CD4-positive, alpha-beta T cell treated with Interleukin-17A for 4 hours (primary cell): ENCODE results near the gene KRT14.
"Not testable (repeated sequence)": the region's sequence is repeated elsewhere in the genome, so short reads cannot be mapped to it uniquely, and the experiment has no call there.

Experiments
- DNase-seq: peaks from one replicate; pipeline ENCODE4 v3.0.0-alpha.2; 2020; ENCODE audit warnings: mixed read lengths

The KRT14 gene

DNA sequence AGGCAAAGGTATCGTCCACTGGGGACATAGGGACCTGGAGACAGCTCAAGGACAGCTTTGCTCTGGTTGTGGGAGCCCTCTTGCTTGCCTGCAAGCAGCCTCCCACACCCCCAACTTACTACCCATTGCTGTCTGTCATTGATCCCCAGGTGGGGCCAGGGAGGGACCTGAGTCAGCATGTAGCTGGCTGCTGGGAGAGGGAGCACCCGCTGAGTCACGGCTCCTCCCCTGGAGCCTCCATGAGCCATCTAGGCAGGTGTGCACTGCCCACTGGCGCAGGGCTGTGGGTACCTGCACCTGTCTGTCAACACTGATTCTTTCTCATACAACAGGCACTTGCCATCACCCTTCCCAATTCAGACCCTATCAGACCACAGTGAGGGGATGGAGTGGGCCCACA is 10.0 kb downstream of the KRT14 start:
- not testable (repeated sequence) for DNase-seq

DNA sequence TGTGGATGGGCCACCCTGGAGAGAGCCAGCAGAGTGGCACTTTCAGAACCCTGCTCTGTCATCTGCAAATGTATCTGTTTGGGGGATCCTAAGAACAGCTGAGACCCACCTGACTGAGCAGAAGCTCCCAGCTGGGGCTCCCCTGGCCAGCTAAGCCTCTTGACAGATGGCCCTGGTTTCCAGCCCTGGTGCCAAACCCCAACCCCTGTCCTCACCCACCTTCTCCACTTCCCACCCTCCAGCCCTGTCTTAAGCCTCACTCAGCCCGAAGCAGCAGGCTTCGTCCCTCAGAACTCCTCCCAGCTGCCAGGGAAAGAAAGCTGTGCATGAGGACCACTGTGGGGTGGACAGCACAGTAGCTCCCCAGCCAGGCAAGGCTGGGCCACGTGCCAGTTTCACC is 11.4 kb downstream of the KRT14 start:
- DNase-seq, result no peak

DNA sequence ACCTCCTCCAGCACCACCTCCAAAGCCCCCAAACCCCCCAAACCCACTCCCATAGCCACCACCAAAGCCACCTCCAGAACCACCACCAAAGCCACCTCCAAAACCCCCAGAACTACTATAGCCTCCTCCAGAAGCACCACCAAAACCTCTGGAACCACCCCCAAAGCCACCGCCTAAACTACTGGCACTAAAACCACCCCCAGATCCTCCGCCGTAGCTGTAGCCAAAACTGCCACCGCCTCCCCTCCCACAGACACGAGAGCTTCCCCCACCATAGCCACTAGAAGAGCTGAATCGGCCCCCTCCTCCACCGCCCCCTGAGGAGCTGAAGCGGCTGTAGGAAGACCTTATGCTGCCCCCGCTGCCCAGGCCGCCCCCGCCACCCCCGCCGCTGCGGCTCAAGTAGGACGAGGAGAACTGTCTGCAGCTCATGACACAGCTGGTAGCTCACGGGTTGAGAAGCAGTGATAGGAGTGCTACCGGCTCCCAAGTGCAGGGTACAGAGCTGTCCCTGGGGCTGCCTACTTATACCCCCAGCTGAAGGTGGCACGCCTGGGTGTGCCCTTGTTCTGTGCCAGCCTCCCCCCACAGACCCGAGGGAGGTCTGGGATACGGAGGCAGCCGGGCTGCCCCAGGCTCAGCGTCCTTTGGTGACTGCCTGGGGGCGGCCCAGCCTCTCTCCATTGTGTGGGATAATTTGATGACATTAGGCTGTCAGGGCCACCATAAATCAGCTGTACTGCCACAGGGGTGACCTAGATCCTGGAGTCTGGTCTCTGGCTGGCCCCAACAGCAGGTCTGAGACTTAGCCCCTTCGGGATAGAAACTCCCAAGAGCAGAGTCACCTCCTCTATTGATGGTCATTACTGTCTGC is 14.9 kb downstream of the KRT14 start, which contains the start of gene KRT9:
Gene KRT9 (minus strand): TSS at position 499 of the 874 bp plus-strand sequence. CDS start 67 bp downstream, at position 432.
- DNase-seq, result no peak

DNA sequence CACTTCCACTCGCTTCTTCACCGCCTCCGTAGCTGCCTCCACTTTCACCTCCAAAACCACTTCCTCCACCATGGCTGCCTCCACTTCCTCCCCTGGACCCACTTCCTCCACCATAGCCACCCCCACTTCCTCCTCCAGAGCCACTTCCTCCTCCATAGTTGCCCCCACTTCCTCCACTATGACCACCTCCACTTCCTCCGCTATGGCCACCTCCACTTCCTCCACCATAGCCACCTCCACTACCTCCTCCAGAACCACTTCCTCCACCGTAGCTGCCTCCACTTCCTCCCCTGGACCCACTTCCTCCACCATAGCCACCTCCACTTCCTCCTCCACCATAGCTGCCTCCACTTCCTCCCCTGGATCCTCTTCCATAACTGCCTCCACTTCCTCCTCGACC is 19.4 kb downstream of the KRT14 start:
- peak; percentile 12 for DNase-seq

DNA sequence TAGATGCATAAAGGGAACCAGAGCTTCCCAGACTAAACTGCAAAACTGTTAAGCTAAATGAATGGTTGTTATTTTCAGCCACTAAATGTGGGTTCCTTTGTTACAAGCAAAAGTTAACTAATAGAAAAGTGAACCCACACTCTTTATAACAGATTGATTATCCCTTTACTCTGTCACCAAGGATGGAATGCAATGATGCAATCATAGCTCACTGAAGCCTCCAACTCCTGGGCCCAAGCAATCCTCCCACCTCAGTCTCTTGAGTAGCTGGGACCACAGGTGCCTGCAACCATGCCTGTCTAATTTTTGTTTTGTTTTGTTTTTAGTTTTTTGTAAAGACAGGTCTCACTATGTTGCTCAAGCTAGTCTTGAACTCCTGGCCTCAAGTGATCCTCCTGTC is 21.4 kb downstream of the KRT14 start:
- DNase-seq, result no peak

DNA sequence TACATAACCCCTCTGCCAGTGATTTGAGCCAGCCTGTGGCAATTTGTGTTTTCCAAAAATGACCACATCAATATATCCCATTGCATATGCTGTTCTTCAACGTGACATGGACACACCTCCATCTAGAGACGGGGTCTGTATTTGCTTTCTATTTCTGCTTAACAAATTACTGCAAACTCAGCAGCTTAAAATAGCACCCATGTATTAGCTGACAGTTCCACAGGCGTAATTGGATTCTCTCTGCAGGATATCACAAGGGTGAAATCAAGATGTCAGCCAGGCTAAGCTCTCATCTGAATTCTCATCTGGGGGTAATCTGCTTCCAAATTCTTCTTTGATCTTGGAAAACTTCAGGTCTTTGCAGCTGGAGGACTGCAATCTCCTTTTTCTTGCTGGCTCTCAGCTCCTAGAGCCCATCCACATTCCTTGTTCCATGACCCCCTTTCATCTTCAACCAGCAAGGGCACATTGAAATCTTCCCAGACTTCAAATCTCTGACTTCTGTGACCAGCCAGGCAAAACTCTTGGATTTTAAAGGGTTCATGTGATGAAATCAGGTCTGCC is 23.0 kb downstream of the KRT14 start:
- DNase-seq, result no peak

DNA sequence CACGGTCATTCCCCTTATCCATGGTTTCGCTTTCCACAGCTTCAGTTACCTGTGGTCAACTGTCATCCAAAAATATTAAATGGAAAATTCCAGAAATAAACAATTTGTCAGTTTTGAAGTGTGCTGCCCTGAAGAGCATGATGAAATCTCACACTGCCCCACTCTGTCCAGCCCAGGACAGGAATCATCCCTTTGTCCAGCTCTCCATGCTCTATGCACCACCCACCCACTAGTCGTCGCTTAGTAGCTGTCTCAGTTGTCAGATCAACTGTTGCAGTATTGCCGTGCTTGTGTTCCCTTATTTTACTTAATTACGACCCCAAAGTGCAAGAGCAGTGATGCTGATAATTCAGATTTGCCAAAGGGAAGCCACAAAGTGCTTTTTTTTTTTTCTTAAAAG is 25.1 kb downstream of the KRT14 start:
- no peak for DNase-seq

DNA sequence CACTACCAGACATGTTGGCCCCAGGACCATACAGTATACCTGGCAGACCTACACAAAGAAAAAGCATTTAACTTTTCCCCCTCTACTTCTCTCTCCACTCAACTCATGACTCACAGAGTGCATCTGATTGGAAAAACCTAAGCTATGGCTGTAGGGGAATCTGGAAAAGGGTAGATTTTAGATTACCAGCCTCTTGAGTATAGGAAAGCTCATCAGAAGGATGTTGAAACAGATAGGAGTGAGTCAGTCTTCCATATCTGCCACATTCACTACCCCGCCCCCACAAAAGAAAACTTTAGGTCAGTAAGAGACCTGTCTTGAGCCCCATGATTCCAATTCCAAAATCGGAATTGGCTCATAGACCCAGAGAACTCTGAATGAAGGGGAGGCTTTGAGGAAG is 27.1 kb downstream of the KRT14 start:
- DNase-seq, result no peak

DNA sequence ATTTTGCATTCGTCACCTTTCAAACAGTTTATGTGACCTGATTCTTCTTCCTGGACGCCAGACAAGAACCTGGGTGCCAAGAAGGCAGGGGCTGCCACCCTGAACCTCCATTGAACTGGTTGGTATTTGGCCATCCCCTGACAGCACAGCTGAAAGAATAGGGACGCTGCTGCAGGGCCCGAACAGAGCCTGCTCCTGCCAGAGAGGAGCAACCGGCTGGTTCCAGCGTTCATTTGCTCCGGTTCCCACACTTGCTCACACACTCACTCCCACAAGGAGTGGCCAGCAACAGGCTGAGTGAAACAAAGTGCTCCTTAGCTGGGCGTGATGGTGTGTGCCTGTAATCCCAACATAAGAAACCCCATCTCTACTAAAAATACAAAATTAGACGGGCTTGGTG is 29.8 kb downstream of the KRT14 start:
- DNase-seq, result no peak

DNA sequence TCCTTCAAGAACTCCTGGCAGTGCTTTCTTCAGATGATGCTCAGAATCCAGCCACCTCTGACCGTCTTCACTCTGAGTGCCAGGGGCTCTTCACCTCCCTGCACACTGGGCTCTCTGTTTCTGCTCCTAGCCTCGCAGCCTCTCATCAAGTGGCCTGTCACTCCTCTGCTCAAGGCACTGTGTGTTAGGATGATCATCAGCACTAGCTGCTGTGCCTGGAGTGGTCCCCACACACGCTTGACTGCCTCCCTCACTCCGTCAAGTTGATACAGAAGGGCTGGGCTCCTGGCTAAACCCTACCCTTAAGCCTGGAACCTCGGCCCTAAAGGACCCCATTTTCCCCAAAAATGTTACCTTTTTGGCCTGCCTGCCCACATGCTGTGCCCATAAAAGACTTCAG is 30.4 kb downstream of the KRT14 start:
- no peak for DNase-seq

DNA sequence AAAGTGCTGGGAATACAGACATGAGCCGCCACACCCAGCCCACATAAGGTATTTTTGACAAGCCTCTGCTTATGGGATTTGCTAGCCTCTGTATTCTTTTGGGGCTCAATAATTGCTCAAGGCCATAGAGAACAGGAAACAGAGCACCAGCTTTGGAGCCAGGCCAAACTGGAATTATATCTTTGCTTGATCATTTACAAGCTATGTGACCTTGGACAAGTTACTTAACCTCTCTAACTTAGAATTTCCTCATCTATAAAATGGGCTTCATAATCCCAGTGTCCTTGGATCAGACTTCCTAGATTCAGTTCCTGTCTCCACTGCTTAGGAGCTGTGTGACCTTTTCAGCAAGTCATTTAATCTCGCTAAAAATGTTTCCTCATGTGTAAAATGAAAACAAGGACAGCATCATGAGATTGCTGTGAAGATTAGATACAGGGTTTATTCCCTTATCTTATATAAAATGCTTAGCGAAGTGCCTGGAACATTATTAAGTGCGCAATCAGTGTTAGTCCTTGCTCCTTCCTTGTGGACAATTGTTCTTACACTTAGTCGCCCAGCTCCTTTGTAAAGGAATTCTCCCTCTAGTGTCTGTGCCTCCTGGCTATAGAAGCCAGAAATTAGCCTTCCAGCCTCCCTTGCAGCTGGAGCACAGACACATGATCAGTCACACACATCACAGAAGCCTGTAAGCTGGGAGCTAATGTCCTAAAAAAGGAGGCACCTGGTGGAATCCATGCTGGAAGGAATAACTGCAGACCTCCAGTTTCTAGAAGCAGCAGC is 31.4 kb downstream of the KRT14 start:
- DNase-seq, result no peak

DNA sequence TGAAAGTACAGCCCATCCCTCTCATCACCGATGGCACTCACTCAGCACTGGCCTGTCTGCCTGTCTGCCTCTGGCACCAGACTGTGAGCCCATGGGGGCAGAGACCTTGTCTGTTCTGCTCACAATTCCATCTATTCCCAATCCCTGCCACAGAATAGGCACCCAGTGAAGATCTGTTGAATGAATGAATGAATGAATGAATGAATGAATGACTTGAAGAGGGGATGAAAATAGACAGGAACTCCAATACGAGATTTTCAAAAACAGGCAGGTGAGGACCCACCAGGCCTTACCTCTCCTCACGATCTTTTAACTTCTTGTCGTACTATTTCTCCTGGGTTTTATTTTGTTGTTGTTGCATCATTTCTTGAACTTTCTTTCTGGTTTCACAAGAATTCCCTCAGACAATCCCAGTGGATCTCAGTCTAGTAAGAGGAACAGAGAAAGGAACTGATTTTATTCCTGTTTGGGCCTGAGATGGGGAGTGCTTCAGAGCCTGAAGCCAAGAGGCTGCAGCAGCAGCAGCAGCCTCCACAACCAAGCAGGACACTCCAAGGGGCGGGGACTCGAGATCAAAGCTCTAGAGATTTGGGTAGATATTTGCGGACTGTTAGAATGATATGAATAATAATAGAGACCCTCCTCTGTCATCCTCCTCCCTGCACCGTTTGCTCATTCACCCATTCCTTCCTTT is 32.6 kb downstream of the KRT14 start:
- no peak for DNase-seq

DNA sequence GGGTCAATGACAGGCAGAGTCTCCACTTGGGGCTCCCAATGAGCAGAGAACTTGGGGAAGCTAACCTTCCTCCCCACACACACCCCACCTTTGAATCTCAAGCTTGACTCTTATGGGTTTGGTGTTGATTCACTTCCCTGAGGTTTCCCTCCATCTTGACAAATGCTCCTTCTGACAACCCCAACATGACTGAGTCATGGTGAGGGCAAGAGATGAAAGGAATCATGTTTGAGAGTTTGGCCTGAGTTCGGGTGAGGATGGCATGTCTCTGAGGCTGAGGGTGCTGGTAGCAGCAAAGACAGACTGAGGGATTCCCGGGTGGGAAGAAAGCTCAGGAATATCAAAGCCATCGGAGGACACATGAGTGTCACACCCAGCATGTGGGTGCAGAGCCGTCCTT is 33.5 kb downstream of the KRT14 start:
- DNase-seq, result no peak

DNA sequence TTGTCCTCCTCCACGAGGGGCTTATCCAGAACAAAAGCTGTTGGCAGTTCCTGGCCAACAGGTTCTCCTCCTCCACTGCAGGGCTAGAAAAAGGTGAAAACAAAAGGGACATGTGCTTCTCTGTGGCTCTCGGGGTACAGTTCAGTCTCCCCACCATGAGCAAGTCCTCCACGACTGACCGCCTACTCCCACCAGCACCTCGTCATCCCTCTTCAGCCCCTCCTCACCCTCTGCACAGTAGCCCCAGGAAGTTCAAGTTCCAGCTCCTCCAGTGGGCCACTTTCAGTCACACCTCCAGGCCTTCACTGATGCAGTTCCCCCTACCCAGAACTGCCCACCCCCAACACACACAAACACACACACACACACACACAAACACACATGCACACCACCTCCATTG is 34.2 kb downstream of the KRT14 start:
- DNase-seq, result no peak

DNA sequence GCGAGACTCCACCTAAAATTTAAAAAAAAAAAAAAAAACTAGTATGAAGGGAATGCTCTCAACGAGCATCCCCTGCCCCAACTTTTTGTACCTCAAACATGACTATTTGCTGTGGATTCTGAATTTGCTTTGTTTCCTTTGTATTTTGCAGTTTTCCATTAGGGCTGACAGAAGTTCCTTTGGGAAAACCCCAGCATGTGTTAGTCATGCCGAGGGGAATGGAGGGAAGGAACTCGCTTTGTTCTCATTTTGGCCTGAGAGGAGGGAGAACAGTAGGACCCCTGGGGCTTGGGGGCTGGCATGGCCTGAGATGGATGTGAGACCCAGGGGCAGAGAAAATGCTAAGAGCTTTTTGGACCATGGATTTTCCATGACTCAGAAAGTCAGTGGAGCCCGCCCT is 35.3 kb downstream of the KRT14 start:
- DNase-seq, result no peak

DNA sequence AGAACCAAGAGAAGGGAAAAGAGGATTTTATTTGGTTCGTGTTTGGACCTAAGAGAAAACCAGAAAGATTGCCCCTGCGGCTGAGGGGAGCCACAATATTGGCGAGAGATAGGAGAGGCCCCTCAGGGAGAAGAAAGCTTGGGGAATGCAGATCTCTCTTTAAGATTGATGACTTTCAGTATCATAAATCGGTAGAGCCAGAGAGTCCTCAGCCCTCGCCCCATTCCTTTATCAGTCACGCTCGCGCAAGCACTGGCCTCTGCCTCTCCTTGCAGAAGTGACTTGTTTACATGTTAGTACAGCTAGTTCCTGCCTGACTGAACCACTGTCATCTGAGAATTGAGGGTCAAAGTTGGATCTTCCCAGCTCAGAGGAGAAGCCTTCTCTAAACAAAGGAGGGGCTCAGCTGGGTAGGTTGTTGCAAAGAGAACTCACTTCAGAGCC is 37.1 kb downstream of the KRT14 start:
- DNase-seq, result no peak

DNA sequence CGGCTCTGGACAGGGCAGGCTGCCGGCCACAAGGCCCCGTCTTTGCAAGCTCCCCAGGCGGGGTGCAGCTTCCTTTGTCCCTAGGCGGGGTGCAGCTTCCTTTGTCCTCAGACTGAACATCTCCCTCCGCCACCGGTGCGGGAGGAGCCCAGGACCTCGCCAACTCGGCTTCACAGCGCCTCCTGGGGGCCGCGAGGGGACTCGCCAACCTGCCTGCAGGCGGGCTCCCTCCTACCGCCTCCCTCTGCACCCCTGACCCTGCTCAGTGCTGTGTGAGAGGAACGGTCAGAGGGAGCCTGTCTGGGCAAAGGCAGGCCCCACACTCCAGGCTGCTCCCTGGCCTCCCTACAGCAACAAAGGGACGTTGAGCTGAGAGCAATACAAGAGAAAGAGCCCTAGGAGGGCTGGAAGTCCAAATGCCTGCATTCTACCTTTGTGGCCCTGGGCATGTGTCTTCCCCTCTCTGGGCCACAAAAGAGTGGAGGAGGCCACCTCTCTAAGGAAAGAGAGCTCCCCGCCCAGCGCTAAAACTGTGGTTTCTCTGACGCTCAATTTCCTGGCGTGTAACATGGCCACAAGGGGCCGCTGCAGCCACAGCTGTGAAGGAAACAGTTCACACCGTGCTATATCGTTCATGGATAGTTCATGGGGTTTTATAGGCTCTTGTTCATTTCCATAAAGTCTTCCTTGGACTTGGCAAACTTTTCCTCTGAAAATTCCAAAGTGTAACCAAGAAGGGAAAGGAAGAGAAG is 37.7 kb downstream of the KRT14 start:
- DNase-seq, result peak; percentile 90

DNA sequence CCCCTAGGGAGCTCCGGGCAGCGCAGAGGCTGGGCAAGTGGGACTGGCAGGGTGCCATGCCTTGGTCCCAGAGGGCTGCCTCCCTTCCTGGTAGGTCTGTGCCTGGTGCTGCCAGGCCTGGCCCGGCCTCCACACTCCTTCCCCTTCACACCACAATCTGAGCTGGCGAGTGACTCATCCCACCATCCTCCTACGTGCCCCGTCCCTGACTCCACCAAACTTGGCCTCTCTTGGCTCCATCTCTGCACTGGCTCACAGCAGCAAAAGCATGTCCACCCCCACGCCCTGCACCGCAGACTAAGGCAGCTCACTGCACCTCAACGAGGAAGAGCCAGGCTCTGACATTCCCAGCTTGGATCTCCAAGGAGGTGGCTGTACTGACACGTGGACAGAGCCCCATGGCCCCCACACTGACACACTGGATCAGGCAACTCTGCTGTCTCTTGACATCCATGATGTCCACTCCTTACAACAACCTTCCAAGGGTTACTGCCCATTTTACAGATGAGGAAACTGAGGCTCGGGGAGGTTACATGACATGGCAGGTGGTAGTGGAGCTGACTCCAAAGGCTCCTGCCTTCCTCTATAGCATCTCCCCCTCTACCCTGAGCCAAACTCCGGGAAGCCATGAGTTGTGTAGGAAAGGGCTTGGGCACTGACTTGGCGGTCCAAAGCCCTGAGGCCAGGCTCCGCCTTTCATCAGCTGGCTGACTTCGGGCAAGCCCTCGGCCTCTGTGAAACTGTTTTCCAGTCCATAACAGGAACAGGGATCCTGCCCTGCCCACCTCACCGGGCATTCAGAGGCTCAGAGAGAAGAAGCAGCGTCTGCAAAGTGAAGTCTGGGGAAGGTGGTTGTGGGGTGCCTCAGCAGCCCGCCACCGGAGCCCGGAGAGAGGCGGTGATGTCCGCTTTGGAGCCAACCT is 38.5 kb downstream of the KRT14 start:
- peak; percentile 58 for DNase-seq

DNA sequence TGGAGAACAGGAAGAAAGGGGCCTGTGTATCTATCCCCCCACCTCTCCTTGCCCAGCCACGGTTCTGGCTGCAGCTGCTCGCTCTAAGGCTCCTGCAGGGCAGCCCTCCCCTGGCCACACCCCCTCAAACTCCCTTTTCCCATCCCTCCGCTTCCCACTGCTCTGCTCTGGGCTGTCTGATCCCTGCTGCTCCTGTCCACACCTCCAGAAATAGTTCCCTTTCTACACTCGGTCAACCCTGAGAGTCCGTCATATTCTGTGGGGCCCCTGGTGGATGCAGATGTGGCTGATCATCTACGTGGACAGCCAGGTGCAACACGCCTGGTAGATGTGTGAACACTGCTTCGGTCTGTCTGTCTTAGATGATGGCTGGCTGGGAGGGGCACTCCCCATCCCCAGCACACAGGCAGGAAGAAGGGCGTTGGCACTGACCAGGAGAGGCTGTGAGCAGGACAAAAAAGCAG is 39.3 kb downstream of the KRT14 start:
- DNase-seq, result no peak

DNA sequence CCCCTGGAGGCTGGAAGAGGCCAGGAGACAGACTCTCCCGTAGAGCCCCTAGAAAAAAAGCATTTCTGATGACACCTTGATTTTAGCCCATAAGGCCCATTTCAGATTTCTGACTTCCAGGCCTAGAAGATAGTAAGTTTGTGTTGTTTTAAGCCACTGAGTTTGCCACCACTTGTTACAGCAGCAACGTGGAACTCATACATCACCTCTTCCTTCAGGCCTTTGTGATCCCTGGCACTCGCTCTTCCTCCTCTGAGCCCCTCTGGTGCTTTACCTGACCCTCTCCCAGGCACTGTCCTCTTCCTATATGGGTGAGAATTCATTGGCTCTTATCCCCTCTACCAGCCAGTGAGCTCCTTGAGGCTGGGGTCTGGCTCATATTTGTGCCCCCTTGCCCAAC is 39.9 kb downstream of the KRT14 start:
- no peak for DNase-seq

DNA sequence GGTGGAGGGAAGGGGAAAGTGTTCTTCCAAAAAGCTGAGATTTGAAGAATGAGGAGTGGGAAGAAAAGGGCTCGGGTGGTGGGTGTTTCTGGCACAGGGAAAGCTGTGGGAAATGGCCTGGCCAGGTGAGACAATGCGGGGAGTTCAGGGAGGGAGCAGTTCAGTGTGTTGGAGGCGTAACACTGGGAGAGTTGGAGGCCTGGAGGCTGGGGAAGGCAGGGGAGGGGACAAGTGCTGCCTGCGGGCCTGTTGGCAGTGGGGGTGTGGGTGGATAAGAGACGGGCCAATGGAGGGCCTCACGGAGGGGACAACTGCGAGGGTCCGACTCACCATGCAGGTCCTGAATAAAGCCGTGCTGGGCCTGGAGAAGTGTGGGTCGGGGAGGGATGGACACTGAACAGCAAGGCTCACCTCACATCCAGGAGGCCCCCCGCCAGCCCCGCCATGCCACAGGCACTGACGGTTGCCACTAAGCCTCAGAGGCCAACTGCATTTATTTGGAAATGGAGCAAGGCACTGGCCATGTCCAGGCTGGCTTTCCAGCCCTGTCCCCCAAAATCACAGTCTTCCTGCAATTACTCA is 40.8 kb downstream of the KRT14 start:
- DNase-seq, result no peak
